PC-3 (cell line): Measurements from ENCODE around the gene SP9.

Experiments
- CTCF ChIP-seq: fragments of 300-600 bp; sonication (generic); conservative IDR thresholded peaks from 2 replicates; pipeline ENCODE4 v1.5.1; 2017; ENCODE audit warnings: antibody characterized with exemption, low read depth, mild to moderate bottlenecking, low read length
- EZH2 ChIP-seq: fragments of 300-600 bp; sonication (generic); IDR thresholded peaks from one replicate; pipeline ENCODE4 v1.6.1; 2017; ENCODE audit warnings: antibody characterized with exemption, mild to moderate bottlenecking, low read length; ENCODE audit not compliant: unreplicated experiment
- EZH2phosphoT487 ChIP-seq: fragments of 300-600 bp; sonication (generic); IDR thresholded peaks from 2 replicates; pipeline ENCODE4 v1.6.1; 2018; ENCODE audit warnings: mild to moderate bottlenecking, antibody characterized with exemption, low read length, borderline replicate concordance

GRCh38 chr2:174325373-174326160 lies 9.2 kb upstream of the SP9 start:
- TF ChIP-seq CTCF (no peak), EZH2 (no peak), EZH2phosphoT487 (no peak)
